ENCODE results near the gene NOTCH1.
"Not testable (repeated sequence)": the region's sequence is repeated elsewhere in the genome, so short reads cannot be mapped to it uniquely, and the experiment has no call there.

The NOTCH1 gene

DNA sequence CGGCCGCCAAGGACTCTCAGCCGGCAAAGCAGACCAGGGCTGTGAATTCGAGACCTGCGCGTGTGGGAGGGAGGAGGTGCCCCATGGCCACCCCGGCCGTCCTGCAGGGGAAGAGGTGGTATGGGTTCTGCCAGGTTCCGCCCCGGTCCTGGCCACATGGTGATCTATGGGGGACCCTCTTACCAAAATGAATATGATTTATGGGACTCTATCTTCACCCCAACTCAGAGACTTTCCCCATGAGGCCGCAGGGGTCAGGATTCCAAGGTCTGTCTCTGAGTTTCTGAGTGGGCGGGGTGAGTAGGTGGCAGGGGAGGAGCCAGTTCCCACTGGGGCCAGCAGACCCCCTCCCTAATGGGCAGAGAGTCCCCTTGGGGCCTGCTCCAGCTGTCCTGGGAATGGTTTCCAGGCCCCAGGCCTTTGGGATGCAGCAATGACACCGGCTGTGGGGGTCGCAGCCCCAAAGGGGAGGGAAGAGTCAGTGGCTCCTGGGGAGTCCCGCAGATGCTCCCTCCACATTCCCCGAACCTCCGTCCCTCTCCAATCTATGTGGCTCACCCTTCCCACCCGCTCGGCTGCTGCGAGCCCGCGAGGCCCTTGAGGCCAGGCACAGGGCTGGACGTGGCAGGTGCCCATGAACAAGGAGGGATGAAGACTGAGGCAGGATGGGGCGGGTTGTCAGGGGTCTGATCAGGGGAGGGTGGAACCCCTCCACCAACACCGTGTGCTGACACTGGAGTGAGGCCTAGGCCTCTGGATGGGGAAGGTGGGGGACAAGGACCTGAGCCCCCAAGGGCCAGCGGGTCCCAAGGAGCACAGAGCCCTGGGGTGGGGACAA is 20.1 kb upstream of the NOTCH1 start:
- DNase-seq (ENCODE audit: low read depth, low spot score): no peak
- no peak overlapping the region for H3K27ac ChIP-seq

GRCh38 chr9:136565086-136565714 is 19.4 kb upstream of the NOTCH1 start:
- H3K27ac ChIP-seq: no peak overlapping the region
- no peak for DNase-seq (ENCODE audit: low read depth, low spot score)

DNA sequence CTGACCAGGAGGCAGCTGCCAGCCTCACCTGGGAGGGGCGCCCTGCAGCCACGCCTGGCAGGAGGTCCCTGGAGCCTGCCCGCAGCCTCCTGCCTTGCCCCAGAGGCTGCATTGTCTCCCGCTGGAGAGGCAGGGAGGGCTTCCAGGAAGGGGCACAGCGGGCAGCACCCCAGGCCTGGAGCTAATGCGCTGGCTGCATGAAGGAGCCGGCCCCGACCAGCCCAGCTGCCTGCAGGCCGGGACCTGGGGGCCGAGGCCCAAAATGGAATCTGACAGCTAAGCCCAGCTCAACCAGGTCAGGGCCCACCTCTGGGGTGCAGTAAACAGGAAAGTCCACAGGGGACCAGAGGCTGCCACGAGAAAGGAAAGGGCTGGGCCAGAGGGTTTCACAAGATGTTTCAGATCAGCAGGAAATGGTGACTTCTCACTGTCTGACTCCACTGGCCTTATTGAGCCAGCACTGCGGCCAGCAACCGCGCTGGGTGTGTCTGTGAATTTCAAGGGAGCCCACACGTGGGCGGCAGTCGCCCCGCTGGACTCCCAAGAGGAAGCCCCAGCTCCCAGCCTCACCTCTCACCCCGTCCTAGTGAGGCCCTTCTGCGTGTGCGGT is 18.6 kb upstream of the NOTCH1 start:
- no peak for DNase-seq (ENCODE audit: low read depth, low spot score)
- no peak overlapping the region for H3K27ac ChIP-seq

GRCh38 chr9:136563646-136564325 is 17.9 kb upstream of the NOTCH1 start:
- H3K27ac ChIP-seq: no peak overlapping the region
- no peak for DNase-seq (ENCODE audit: low read depth, low spot score)

GRCh38 chr9:136562746-136563495 is 17.1 kb upstream of the NOTCH1 start:
- no peak for DNase-seq (ENCODE audit: low read depth, low spot score)
- no peak overlapping the region for H3K27ac ChIP-seq

GRCh38 chr9:136561779-136562178 is 15.9 kb upstream of the NOTCH1 start:
- no peak for DNase-seq (ENCODE audit: low read depth, low spot score)
- H3K27ac ChIP-seq: no peak overlapping the region

DNA sequence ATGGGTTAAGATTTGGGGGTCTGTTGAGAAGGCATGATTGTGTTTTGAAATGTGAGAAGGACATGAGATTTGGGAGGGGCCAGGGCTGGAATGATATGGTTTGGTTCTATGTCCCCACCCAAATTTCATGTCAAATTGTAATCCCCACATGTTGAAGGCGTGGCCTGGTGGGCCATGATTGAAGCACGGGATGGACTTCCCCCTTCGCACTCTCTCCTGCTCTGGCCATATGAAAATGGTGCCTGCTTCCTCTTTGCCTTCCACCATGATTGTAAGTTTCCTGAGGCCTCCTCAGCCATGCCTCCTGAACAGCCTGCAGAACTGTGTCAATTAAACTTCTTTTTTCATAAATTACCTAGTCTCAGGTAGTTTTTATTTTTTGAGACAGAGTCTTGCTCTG is 14.7 kb upstream of the NOTCH1 start:
- DNase-seq (ENCODE audit: low read depth, low spot score): no peak
- H3K27ac ChIP-seq: no peak overlapping the region

- DNase-seq (ENCODE audit: low read depth, low spot score); H3K27ac ChIP-seq: not testable (repeated sequence)
Observed at GRCh38 chr9:136559371-136559770, 13.5 kb upstream of the NOTCH1 start.

GRCh38 chr9:136558846-136559245 is 13.0 kb upstream of the NOTCH1 start:
- DNase-seq (ENCODE audit: low read depth, low spot score): not testable (repeated sequence)
- H3K27ac ChIP-seq: peak overlapping the region; percentile 37

DNA sequence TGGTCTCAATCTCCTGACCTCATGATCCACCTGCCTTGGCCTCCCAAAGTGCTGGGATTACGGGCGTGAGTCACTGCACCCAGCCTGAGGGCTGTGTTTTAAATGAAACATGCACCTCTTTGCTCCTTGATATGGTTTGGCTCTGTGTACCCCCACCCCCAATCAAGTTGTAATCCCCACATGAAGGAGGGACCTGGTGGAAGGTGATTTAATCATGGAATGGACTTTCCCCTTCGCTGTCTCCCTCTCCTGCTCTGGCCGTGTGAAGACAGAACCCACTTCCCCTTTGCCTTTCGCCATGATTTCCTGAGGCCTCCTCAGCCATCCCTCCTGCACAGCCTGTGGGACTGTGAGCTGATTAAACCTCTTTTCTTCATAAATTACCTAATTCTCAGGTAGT is 12.5 kb upstream of the NOTCH1 start:
- no peak for DNase-seq (ENCODE audit: low read depth, low spot score)
- peak overlapping the region; percentile 37 for H3K27ac ChIP-seq

DNA sequence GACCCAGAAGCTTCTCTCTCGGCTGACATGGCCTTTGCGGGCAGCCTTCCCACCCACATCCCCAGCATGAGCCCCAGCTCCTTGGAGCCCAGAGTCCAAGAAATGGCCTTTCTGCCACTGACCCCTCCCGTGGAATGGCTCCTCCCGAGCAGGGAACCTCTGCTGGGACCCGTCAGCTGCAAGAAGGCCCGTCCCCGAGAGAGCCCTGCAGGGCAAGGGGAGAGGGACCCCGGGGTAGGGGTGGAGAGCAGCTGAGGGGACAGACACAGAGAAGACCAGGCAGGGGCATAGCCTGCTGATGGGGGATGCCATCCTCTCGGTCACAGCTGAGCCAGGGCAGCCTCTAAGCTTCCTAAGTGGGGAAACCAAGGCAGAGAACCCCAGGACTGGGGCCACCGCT is 11.2 kb upstream of the NOTCH1 start:
- no peak overlapping the region for H3K27ac ChIP-seq
- no peak for DNase-seq (ENCODE audit: low read depth, low spot score)

DNA sequence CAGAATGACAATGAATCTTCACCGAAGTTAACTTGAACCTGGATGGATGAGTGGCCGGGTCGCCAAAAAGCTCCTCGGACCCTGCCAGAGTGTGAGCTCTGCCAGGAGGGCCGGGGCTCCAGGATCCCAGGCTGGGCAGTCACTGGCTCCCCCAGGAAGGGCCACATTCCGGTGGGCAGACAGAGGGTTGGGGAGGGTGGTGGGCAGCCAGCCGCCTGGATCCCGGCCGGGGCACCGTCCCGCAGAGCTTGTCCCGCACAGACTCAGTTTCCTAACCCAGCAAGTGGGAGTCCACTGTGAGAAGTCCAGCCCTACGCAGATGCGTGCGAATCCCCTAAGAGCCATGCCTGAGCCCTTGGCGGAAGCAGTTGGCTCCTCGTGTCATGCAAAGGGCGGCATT is 10.3 kb upstream of the NOTCH1 start:
- H3K27ac ChIP-seq: no peak overlapping the region
- no peak for DNase-seq (ENCODE audit: low read depth, low spot score)

- no peak overlapping the region for H3K27ac ChIP-seq
Observed at GRCh38 chr9:136554870-136555269, 9.0 kb upstream of the NOTCH1 start.

DNA sequence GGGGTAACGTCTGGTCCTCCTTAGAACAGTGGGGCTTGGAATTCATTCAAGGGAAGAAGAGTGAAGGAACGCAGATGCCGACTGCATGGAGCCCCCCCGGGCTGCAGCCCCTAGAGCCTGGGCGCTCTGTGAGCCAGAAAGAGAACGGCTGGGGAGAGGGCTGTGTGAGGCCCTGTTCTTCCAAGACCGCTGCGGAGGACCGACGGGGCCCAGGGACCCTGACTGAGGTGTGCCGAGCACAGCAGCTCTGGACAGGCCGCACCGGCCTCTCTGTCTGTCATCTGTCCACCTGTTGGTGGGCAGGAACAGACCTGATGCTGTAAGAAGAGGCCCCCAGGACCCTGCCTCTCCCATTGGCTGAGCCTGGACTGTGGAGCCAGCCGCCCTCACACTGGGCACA is 7.7 kb upstream of the NOTCH1 start:
- DNase-seq (ENCODE audit: low read depth, low spot score): no peak
- no peak overlapping the region for H3K27ac ChIP-seq

More at GRCh38 chr9:136554870-136555269, 9.0 kb upstream of the NOTCH1 start:
- no peak for DNase-seq (ENCODE audit: low read depth, low spot score)

DNA sequence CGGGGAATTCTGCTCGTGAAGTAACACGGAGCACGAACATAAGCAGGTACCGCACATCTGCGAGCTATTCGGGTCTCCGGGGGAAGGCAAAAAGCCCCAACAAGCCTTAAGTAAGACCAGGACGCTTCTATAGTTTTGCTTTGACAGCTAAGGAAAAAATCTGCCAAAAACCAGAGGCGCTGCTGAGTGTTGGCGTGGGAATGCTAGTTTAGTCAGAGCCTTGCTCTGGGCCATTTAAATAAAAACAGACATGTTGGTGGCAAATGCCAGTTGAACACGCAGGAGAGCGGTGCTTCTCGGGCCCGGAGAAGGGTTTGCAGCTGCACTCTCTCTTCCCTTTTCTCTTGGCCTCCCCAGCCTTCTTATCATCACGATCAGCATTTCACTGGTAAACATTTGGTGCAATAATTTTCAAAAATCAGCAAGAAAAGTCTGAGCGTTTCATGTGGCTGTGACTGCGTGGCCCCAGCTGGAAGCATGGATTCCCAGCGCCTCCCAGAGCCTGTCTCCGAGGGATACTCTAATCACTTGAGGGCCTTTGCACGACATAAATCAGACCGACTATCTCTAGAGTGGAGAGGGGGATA is 6.4 kb upstream of the NOTCH1 start:
- peak overlapping the region; percentile 76 for H3K27ac ChIP-seq
- DNase-seq (ENCODE audit: low read depth, low spot score): no peak

GRCh38 chr9:136551401-136552116 is 5.7 kb upstream of the NOTCH1 start:
- DNase-seq (ENCODE audit: low read depth, low spot score): peak; percentile 55
- H3K27ac ChIP-seq: peak overlapping the region; percentile 76

DNA sequence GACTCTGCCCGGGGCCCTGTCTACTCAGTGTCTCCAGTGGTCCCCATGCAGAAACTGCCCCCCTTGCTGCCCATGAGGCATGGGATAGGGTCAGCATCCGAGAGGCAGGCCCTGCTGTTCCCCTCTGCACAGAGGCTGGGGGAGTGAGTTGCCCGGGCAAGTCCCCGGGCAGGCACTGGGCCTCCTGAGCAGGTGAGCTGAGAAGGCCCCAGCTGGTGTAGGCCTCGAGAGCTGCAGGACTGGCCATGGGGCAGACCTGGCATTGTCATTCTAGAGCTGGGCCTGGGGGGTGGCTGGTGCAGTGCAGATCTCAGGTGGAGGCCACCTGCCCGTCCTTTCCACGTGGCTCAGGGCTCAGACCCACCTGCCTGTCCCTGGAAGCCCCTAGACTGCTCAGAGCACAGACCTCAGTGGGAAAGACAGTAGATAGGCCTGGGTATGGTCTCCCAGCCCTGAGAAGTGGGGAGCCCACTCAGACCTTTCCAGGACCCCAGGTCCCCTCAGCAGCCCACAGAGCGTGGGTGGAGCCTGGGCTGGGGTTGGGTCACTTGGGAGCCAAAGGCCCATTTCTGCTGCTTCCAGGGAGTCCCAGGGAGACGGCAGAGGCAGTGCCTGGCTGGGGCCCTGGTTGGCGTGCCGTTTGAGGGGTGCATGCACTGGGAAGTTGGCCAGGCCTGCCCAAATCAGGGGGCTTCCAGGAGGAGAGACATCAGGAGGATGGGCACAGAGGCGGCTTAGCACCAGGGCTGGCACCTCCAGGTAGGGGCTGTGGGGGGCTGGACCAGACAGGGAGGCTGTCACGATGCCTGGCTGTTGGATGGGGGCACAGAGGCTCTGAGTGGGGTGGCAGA is 4.8 kb upstream of the NOTCH1 start:
- DNase-seq (ENCODE audit: low read depth, low spot score): peak; percentile 53
- peak overlapping the region; percentile 76 for H3K27ac ChIP-seq
